ENCODE results near the gene BEND3. TPM values are rescaled to one million over a fixed set of nuclear protein-coding genes. Genes with fewer than 3 reads are reported as not detected.
"Not testable (repeated sequence)": the region's sequence is repeated elsewhere in the genome, so short reads cannot be mapped to it uniquely, and the experiment has no call there.

Gene BEND3
- total and polyA plus RNA-seq, 9 donors, result 2.3 to 3.8 (median 2.9) TPM

GRCh38 chr6:107084459-107084858, 30.9 kb downstream of the BEND3 start:
- H3K4me1 ChIP-seq (ENCODE audit: control insufficient read depth, insufficient read depth, low read length); DNase-seq; H3K27me3 ChIP-seq (ENCODE audit: control insufficient read depth, insufficient read depth, low read length); H3K9me3 ChIP-seq (replicated peaks; ENCODE audit: control insufficient read depth, low read depth, low read length); H3K27ac ChIP-seq (ENCODE audit: low read length); H3K36me3 ChIP-seq (ENCODE audit: control insufficient read depth, insufficient read depth, low read length); H3K4me3 ChIP-seq (ENCODE audit: low read length): not testable (repeated sequence)
- WGBS (ENCODE audit: insufficient coverage), result 100% methylated on average over 6 of the region's 7 CpGs

GRCh38 chr6:107083921-107084320, 31.4 kb downstream of the BEND3 start:
- Histone ChIP-seq H3K4me3 (ENCODE audit: low read length) (no peak overlapping the region), H3K4me1 (ENCODE audit: control insufficient read depth, insufficient read depth, low read length) (no peaks in the 10 kb centered on the region), H3K36me3 (ENCODE audit: control insufficient read depth, insufficient read depth, low read length) (no peaks in the 10 kb centered on the region), H3K27ac (ENCODE audit: low read length) (no peak overlapping the region), H3K27me3 (ENCODE audit: control insufficient read depth, insufficient read depth, low read length) (no peaks in the 10 kb centered on the region), H3K9me3 (replicated peaks; ENCODE audit: control insufficient read depth, low read depth, low read length) (no peaks in the 10 kb centered on the region)
- no peak for DNase-seq
- WGBS (ENCODE audit: insufficient coverage), result 100% methylated on average over 4 of the region's 6 CpGs

- Histone ChIP-seq H3K4me1 (ENCODE audit: control insufficient read depth, insufficient read depth, low read length) (no peaks in the 10 kb centered on the region), H3K4me3 (ENCODE audit: low read length) (no peak overlapping the region), H3K9me3 (replicated peaks; ENCODE audit: control insufficient read depth, low read depth, low read length) (no peaks in the 10 kb centered on the region), H3K27ac (ENCODE audit: low read length) (no peak overlapping the region), H3K27me3 (ENCODE audit: control insufficient read depth, insufficient read depth, low read length) (no peaks in the 10 kb centered on the region), H3K36me3 (ENCODE audit: control insufficient read depth, insufficient read depth, low read length) (no peaks in the 10 kb centered on the region)
- 100% methylated on average over 3 of the region's 10 CpGs for WGBS (ENCODE audit: insufficient coverage)
- no peak for DNase-seq
Observed at GRCh38 chr6:107083047-107083768, 32.1 kb downstream of the BEND3 start.

GRCh38 chr6:107082045-107082444, 33.3 kb downstream of the BEND3 start:
- no peaks in the 10 kb centered on the region for H3K9me3 ChIP-seq (replicated peaks; ENCODE audit: control insufficient read depth, low read depth, low read length)
- no peak overlapping the region for H3K27ac ChIP-seq (ENCODE audit: low read length)
- no peaks in the 10 kb centered on the region for H3K36me3 ChIP-seq (ENCODE audit: control insufficient read depth, insufficient read depth, low read length)
- H3K4me1 ChIP-seq (ENCODE audit: control insufficient read depth, insufficient read depth, low read length), result peaks cover 2% of the 10 kb centered on the region
- WGBS (ENCODE audit: insufficient coverage), result no CpG with 5 or more reads among the region's 4 CpGs
- no peak overlapping the region for H3K4me3 ChIP-seq (ENCODE audit: low read length)
- H3K27me3 ChIP-seq (ENCODE audit: control insufficient read depth, insufficient read depth, low read length), result no peaks in the 10 kb centered on the region
- DNase-seq, result no peak

- H3K27ac ChIP-seq (ENCODE audit: low read length), result no peak overlapping the region
- no peaks in the 10 kb centered on the region for H3K9me3 ChIP-seq (replicated peaks; ENCODE audit: control insufficient read depth, low read depth, low read length)
- DNase-seq, result no peak
- H3K36me3 ChIP-seq (ENCODE audit: control insufficient read depth, insufficient read depth, low read length), result no peaks in the 10 kb centered on the region
- peaks cover 8% of the 10 kb centered on the region for H3K4me1 ChIP-seq (ENCODE audit: control insufficient read depth, insufficient read depth, low read length)
- H3K27me3 ChIP-seq (ENCODE audit: control insufficient read depth, insufficient read depth, low read length), result no peaks in the 10 kb centered on the region
- no peak overlapping the region for H3K4me3 ChIP-seq (ENCODE audit: low read length)
- WGBS (ENCODE audit: insufficient coverage), result 83% methylated on average over 2 of the region's 5 CpGs
Observed at GRCh38 chr6:107080036-107080435, 35.3 kb downstream of the BEND3 start.

GRCh38 chr6:107079429-107079828, 35.9 kb downstream of the BEND3 start:
- Histone ChIP-seq H3K36me3 (ENCODE audit: control insufficient read depth, insufficient read depth, low read length) (no peaks in the 10 kb centered on the region), H3K4me3 (ENCODE audit: low read length) (no peak overlapping the region), H3K27me3 (ENCODE audit: control insufficient read depth, insufficient read depth, low read length) (no peaks in the 10 kb centered on the region), H3K4me1 (ENCODE audit: control insufficient read depth, insufficient read depth, low read length) (peaks cover 8% of the 10 kb centered on the region), H3K9me3 (replicated peaks; ENCODE audit: control insufficient read depth, low read depth, low read length) (no peaks in the 10 kb centered on the region), H3K27ac (ENCODE audit: low read length) (no peak overlapping the region)
- WGBS (ENCODE audit: insufficient coverage), result no CpG with 5 or more reads among the region's 4 CpGs
- no peak for DNase-seq

GRCh38 chr6:107077710-107078109, 37.6 kb downstream of the BEND3 start:
- no peaks in the 10 kb centered on the region for H3K27me3 ChIP-seq (ENCODE audit: control insufficient read depth, insufficient read depth, low read length)
- DNase-seq, result no peak
- H3K36me3 ChIP-seq (ENCODE audit: control insufficient read depth, insufficient read depth, low read length), result no peaks in the 10 kb centered on the region
- no peak overlapping the region for H3K4me3 ChIP-seq (ENCODE audit: low read length)
- 100% methylated on average over 2 of the region's 7 CpGs for WGBS (ENCODE audit: insufficient coverage)
- H3K27ac ChIP-seq (ENCODE audit: low read length), result no peak overlapping the region
- H3K4me1 ChIP-seq (ENCODE audit: control insufficient read depth, insufficient read depth, low read length), result peaks cover 8% of the 10 kb centered on the region
- no peaks in the 10 kb centered on the region for H3K9me3 ChIP-seq (replicated peaks; ENCODE audit: control insufficient read depth, low read depth, low read length)

GRCh38 chr6:107075951-107076381, 39.3 kb downstream of the BEND3 start:
- DNase-seq, result peak; percentile 83
- no peak overlapping the region for H3K4me3 ChIP-seq (ENCODE audit: low read length)

GRCh38 chr6:107070686-107071085, 44.6 kb downstream of the BEND3 start:
- Histone ChIP-seq H3K4me3 (ENCODE audit: low read length) (no peak overlapping the region), H3K27me3 (ENCODE audit: control insufficient read depth, insufficient read depth, low read length) (no peaks in the 10 kb centered on the region), H3K27ac (ENCODE audit: low read length) (no peak overlapping the region), H3K9me3 (replicated peaks; ENCODE audit: control insufficient read depth, low read depth, low read length) (no peaks in the 10 kb centered on the region), H3K36me3 (ENCODE audit: control insufficient read depth, insufficient read depth, low read length) (peaks cover 31% of the 10 kb centered on the region), H3K4me1 (ENCODE audit: control insufficient read depth, insufficient read depth, low read length) (peaks cover under 1% of the 10 kb centered on the region)
- DNase-seq, result no peak
- WGBS (ENCODE audit: insufficient coverage), result 83% methylated on average over 8 of the region's 12 CpGs

More at GRCh38 chr6:107075951-107076381, 39.3 kb downstream of the BEND3 start:
- H3K27me3 ChIP-seq (ENCODE audit: control insufficient read depth, insufficient read depth, low read length), result no peaks in the 10 kb centered on the region
- H3K36me3 ChIP-seq (ENCODE audit: control insufficient read depth, insufficient read depth, low read length), result peaks cover under 1% of the 10 kb centered on the region
- peaks cover 8% of the 10 kb centered on the region for H3K4me1 ChIP-seq (ENCODE audit: control insufficient read depth, insufficient read depth, low read length)
- no peak overlapping the region for H3K27ac ChIP-seq (ENCODE audit: low read length)
- no peaks in the 10 kb centered on the region for H3K9me3 ChIP-seq (replicated peaks; ENCODE audit: control insufficient read depth, low read depth, low read length)
- 70% methylated on average over 3 of the region's 6 CpGs for WGBS (ENCODE audit: insufficient coverage)

- H3K9me3 ChIP-seq (replicated peaks; ENCODE audit: control insufficient read depth, low read depth, low read length), result no peaks in the 10 kb centered on the region
- peaks cover 31% of the 10 kb centered on the region for H3K36me3 ChIP-seq (ENCODE audit: control insufficient read depth, insufficient read depth, low read length)
- no peaks in the 10 kb centered on the region for H3K4me1 ChIP-seq (ENCODE audit: control insufficient read depth, insufficient read depth, low read length)
- H3K4me3 ChIP-seq (ENCODE audit: low read length), result no peak overlapping the region
- WGBS (ENCODE audit: insufficient coverage), result 93% methylated on average over 53 of the region's 53 CpGs
- H3K27me3 ChIP-seq (ENCODE audit: control insufficient read depth, insufficient read depth, low read length), result no peaks in the 10 kb centered on the region
- DNase-seq, result no peak
- H3K27ac ChIP-seq (ENCODE audit: low read length), result no peak overlapping the region
Observed at GRCh38 chr6:107069631-107070548, 45.4 kb downstream of the BEND3 start.

Measured in muscle of leg (tissue), 11 donors.